Right ventricle myocardium inferior (tissue), 1 donor: ENCODE results near the gene SMURF2. TPM values are rescaled to one million over a fixed set of nuclear protein-coding genes. Genes with fewer than 3 reads are reported as not detected.

Experiments used
- ATAC-seq: fragments of 200-7000 bp; cut with Tn5 transposase; one replicate; pipeline ENCODE4 v1.9.1; 2020; ENCODE audit warnings: mild to moderate bottlenecking, moderate library complexity
- DNase-seq: peaks from one replicate; pipeline ENCODE4 v3.0.0; 2021; ENCODE audit errors: missing footprints
- intact Hi-C: fragments of 100-400 bp; cut with DNase I; formaldehyde crosslinking; loops from one replicate; pipeline ENCODE4 v1.11.0; 2022
- total RNA-seq: library from RNA; stranded (reverse); fragmentation: NEBNext Ultra II Directional; extraction: Animal tissue kit (Norgen Biotek cat#: 25700); gene quantifications from one replicate; pipeline ENCODE4 v1.2.1, GENCODE V29; 2021
- donor health status: DM: no; HTN: yes; CAD: no; lungs with severe emphysema.

The SMURF2 gene
- total RNA-seq, 1 donor from 2014 or later = 12.3 TPM

GRCh38 chr17:64527914-64528313 is 134.2 kb downstream of the SMURF2 start:
- no peak for DNase-seq
- intact Hi-C loops = no loop called here
- ATAC-seq = no peak

GRCh38 chr17:64520359-64520758 is 141.7 kb downstream of the SMURF2 start:
- ATAC-seq (no peak), DNase-seq (no peak)
- intact Hi-C loops = no loop called here

GRCh38 chr17:64519601-64520000 is 142.5 kb downstream of the SMURF2 start:
- DNase-seq (no peak), ATAC-seq (no peak)
- intact Hi-C loops = no loop called here

- ATAC-seq (no peak), DNase-seq (no peak)
- intact Hi-C loops = no loop called here
Measured at GRCh38 chr17:64515829-64516228, 146.3 kb downstream of the SMURF2 start.

DNA sequence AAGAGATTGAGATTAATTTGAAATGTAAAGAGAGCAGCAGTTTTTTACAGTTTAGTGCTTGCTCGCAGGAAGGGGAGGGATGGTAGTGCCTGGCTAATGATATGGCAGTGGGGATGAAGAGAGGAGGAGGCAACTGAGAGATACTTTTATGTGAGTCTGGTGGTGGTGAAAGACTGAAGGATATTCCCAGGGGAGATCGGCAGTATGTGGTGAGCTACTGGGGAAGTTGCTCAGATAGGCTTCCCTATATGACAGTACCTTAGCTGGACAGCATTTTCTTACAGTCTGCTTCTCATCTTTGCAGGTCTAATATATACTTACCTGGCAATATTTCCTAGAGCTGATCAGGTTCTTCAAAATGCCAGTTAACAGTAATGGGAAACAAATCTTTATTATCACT is 146.7 kb downstream of the SMURF2 start:
- DNase-seq = no peak
- ATAC-seq = no peak
- intact Hi-C loops = no loop called here

- ATAC-seq (no peak), DNase-seq (no peak)
- intact Hi-C loops = loop anchor here (5.0 to 10.0 kb wide), 3 partner anchors 136 to 737 kb away; partner anchors contain the start of genes CCDC47, DDX42, FTSJ3 and PSMC5
Measured at GRCh38 chr17:64509179-64509578, 152.9 kb downstream of the SMURF2 start.

GRCh38 chr17:64508683-64509082 is 153.4 kb downstream of the SMURF2 start:
- DNase-seq (no peak), ATAC-seq (no peak)
- intact Hi-C loops = loop anchor here (5.0 to 10.0 kb wide), 3 partner anchors 136 to 736 kb away; partner anchors contain the start of genes CCDC47, DDX42, FTSJ3 and PSMC5

- ATAC-seq = peak; percentile 17
- DNase-seq = no peak
- intact Hi-C loops = loop anchor here (2.0 to 10.0 kb wide), 4 partner anchors 137 to 735 kb away; partner anchors contain the start of genes CCDC47, DDX42, FTSJ3 and PSMC5
Measured at GRCh38 chr17:64507413-64507782, 154.7 kb downstream of the SMURF2 start.

DNA sequence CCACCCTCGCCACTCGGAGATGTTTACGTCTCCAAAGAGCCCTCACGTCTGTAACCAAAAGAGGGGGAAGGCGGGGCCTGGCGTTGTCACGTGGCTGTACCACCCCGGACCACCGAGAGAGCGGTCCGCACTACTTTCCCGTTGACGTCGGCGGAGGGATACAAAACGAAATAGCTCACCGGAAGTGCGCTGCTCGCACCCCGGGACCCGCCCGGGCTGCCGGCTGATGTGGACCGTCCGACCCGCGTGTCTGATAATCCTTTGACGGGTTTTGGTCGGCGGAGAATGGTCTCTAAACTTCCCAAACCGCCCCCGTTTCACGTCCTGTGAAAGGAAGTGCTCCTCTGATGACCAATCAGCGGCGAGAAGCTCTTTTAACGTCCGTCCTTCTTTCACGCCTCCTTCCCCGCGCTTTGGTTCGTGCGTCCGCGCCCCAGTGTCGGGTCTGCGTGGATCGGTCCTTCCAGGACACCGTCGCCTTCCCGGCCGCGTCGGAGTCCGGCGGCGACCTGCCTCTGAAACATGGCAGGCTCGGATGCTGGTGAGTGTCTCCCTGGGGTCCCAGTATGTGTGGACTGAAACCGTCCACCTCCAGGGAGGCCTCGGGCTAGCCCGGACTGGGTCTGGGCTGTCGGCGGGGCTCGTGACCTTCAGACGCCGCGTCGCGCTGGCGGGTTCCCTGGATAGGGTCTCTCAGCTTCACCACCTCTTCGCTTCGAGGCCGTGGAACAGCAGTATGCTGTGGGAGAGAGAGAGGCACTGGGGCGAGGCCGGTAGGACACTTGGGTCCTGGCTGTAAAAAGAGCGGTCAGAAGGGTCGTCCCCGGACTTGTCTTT is 155.3 kb downstream of the SMURF2 start, which contains the start of gene CEP95:
CEP95 (plus strand) TSS at position 402 of the 837 bp plus-strand sequence; CDS start at position 523, 121 bp downstream.
- peak; percentile 95 for DNase-seq
- ATAC-seq = peak; percentile 85
- intact Hi-C loops = loop anchor here (2.0 to 10.0 kb wide), 4 partner anchors 138 to 734 kb away; partner anchors contain the start of genes CCDC47, DDX42, FTSJ3 and PSMC5

DNA sequence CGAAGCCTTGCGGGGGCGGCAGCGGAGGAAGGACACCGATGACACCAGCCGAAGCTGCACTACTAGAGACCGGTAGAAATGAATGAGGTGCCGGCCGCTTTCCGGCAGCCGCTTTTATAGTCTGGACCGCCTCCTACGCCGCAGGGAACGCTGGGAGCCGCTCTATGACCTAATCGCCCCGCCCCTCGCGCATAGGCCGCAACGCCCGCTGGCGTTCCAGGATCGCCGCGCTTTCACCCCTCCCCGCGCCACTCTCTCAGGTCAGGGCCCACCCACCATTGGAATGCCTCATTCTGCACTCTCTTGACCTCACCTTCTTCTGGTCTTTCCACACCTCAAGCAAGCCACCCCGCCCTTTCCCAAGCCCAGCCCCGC is 155.9 kb downstream of the SMURF2 start, which contains the start of gene DDX5:
DDX5 (minus strand) TSS at position 89 of the 375 bp plus-strand sequence. CDS start 170 bp downstream, outside the sequence.
- intact Hi-C loops = loop anchor here (2.0 to 10.0 kb wide), 4 partner anchors 139 to 734 kb away; partner anchors contain the start of genes CCDC47, DDX42, FTSJ3 and PSMC5
- DNase-seq (peak; percentile 97), ATAC-seq (peak; percentile 87)

- DNase-seq = peak; percentile 94
- ATAC-seq = peak; percentile 79
- intact Hi-C loops = loop anchor here (2.0 to 10.0 kb wide), 4 partner anchors 139 to 733 kb away; partner anchors contain the start of genes CCDC47, DDX42, FTSJ3 and PSMC5
Measured at GRCh38 chr17:64505340-64506200, 156.5 kb downstream of the SMURF2 start.

- intact Hi-C loops = loop anchor here (5.0 to 10.0 kb wide), 3 partner anchors 140 to 733 kb away; partner anchors contain the start of genes CCDC47, DDX42, FTSJ3 and PSMC5
- no peak for DNase-seq
- no peak for ATAC-seq
Measured at GRCh38 chr17:64504769-64505339, 157.3 kb downstream of the SMURF2 start.

DNA sequence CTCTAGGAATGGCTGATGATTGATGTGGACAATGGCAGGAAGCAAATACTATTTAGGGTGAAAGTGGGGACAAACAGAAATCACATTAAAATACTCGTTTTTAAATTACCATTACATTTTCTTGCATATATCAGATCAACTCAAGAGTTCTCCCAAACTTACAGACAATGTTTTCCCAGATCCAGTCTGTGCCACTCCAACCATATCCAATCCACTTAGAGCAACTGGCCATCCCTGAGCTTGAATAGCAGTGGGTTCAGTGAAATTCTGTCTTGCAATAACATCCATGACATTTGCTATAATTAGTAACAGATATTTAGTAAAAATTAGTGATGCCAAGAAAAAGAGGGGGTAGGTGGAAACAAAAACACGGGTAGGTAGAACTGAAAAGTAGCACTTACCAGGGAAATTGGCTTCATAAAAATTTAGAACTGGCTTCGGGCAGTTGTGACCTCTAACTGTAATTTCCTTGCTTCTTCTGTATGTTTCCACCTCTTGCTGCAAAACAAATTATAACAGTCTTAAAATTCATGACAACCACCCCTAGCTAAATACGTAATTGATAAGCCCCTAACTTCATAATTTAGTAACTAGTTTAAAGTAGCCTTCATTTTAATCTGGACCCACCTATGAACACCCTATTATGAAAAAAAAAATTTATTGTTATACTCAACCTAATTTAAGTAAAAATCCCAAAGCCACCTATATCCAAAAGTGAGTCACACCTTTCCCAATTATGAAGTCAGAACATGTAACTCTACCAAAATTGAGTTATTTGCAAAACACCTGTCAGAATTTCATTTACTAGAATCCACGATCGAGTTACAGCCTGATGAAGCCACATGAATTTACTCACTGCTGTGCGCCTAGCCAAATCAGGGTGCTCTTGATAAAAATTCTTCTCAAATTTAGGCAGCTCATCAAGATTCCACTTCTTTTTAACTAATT is 158.0 kb downstream of the SMURF2 start:
- ATAC-seq = no peak
- DNase-seq = no peak
- intact Hi-C loops = loop anchor here (10.0 kb wide), 2 partner anchors 141 to 679 kb away; partner anchors contain the start of genes FTSJ3 and PSMC5

GRCh38 chr17:64503341-64503740 is 158.8 kb downstream of the SMURF2 start:
- intact Hi-C loops = loop anchor here (10.0 kb wide), 2 partner anchors 141 to 679 kb away; partner anchors contain the start of genes FTSJ3 and PSMC5
- DNase-seq (no peak), ATAC-seq (no peak)

DNA sequence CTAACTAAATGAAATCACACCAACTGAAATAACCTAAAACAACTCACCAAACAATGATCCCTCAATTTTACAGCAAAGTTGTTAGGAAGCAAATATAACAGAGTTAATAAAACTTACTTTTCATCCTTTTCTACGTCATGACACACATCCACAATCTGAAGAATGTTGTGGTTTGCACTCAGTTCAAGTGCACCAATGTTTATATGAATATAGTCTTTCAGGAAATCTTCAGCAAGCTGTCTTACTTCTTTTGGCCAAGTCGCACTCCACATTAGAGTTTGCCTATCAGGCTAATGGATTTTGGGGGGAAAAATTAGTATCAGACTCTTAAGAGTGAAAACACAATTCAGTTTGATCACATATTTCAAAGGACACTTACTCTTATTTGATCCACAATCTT is 159.3 kb downstream of the SMURF2 start:
- ATAC-seq (no peak), DNase-seq (no peak)
- intact Hi-C loops = loop anchor here (10.0 kb wide), 2 partner anchors 142 to 678 kb away; partner anchors contain the start of genes FTSJ3 and PSMC5

DNA sequence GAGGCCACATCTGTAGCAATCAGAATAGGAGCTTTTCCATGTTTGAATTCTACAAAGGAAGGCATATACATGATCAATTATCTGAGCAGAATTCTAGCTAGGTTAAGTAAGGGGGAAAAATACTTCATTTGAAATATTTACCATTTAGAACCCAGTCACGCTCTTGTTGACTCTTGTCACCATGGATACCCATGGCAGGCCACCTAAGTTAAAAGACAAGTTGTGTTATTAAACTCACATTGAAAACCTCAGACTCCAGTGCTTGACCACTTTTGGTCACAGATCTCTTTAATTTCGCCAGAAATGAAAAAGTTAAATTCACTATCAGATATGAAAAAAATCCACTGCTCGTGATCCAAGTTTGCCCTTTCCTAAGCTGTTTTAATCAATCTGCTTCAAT is 160.1 kb downstream of the SMURF2 start:
- ATAC-seq (no peak), DNase-seq (no peak)
- intact Hi-C loops = loop anchor here (10.0 kb wide), 2 partner anchors 143 to 677 kb away; partner anchors contain the start of genes FTSJ3 and PSMC5
